Gastrocnemius medialis (tissue), 4 donors: ENCODE results near the gene HOXB1.

Experiments used
- CTCF ChIP-seq, 5 experiments: fragments of 450-650 bp in 3 of 5; fragments of 200-600 bp in 2 of 5; sonication (generic) in 2 of 5; IDR thresholded peaks in 4 of 5; conservative IDR thresholded peaks in 1 of 5; 1 replicate in 4 of 5; 2 replicates in 1 of 5; pipeline ENCODE4 v1.5.1; 2016 to 2019; ENCODE audit warnings: antibody characterized with exemption in 5 of 5, mild to moderate bottlenecking in 3 of 5, moderate library complexity in 3 of 5
- POLR2A ChIP-seq, 2 donors: fragments of 450-650 bp; IDR thresholded peaks; one replicate each; pipeline ENCODE4 v1.6.1; 2017; ENCODE audit warnings: antibody characterized with exemption in 2 of 2, mild to moderate bottlenecking in 2 of 2, moderate library complexity in 2 of 2

- TF ChIP-seq CTCF (IDR thresholded peaks at IDR 0.05 in 4 of 5, conservative IDR thresholded peaks at IDR 0.05 in 1 of 5) (no peak), POLR2A (IDR thresholded peaks at IDR 0.05) (no peak)
Observed at GRCh38 chr17:48575066-48575582, 44.3 kb upstream of the HOXB1 start.
